ENCODE measurements around the gene IFITM1. TPM values are rescaled to one million over a fixed set of nuclear protein-coding genes. Genes with fewer than 3 reads are reported as not detected.

Gene IFITM1
- total and polyA plus RNA-seq, 2 of the 8 experiments (the other 6 are each of a cell fraction or from before 2014, with no cell fraction given) = 394 to 1,464 TPM

DNA sequence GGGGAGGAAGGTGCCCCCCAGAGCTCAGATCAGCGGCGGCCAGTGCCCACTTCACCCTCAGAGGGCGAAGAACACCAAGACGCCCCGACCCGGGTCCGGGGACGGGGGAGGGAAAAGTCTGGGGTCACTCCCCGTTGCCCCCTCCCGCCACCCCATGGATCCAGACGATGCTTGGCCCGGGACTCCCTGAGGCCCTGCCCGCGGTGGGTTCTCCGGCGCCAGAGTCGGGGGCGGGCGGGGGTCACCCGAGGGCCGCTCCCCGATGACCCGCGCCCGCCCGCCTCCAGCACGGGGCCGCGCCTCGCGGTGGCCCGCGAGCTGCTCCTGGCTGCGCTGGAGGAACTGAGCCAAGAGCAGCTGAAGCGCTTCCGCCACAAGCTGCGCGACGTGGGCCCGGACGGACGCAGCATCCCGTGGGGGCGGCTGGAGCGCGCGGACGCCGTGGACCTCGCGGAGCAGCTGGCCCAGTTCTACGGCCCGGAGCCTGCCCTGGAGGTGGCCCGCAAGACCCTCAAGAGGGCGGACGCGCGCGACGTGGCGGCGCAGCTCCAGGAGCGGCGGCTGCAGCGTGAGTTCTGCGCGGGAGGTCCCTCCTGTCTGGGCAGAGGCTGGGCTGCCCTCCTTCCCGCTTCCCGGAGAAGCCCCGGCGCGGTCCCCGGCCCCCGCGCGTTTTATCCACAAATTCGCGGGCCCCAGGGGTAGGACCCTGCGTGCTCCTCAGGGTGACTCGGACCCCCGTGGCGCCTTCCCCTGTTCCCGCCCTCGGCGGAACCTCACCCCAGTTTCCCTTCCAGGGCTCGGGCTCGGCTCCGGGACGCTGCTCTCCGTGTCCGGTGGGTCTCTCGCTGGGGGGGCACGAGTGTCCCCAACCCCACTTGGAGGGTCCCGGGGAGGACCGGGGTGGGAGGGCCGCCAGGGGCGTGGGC, 34.5 kb upstream of the IFITM1 start:
- ChIA-PET POLR2A (ENCODE audit: partially characterized antibody) (interaction anchor here (0.6 to 1.9 kb wide), 9 partner anchors 8 to 89 kb away, joined by 3 to 6 read pairs (median 4); partner anchors contain the start of genes BET1L, IFITM5, PGGHG and RIC8A), CTCF (ENCODE audit: partially characterized antibody) (interaction anchor here (0.6 to 8.6 kb wide), 6 partner anchors 8 to 84 kb away, joined by 3 to 88 read pairs (median 3); no protein-coding TSS in a partner anchor)
- Histone ChIP-seq H2AFZ (ENCODE audit: low read length) (no peak overlapping the region), H3K23me2 (ENCODE audit: low read depth, low read length) (no peaks in the 10 kb centered on the region), H3K14ac (ENCODE audit: insufficient read length) (no peak overlapping the region), H2BK20ac (ENCODE audit: low read length) (no peak overlapping the region), H4K91ac (replicated peaks; ENCODE audit: insufficient read length, low read length) (no peak overlapping the region), H3K36me3 (ENCODE audit: control insufficient read depth in 2 of 4, insufficient read depth in 4 of 4, low read length in 3 of 4) (no peaks in the 10 kb centered on the region), H2BK15ac (ENCODE audit: low read length) (no peak overlapping the region), H3K4ac (replicated peaks; ENCODE audit: insufficient read length, low read depth, low read length) (no peak overlapping the region), H2BK120ac (replicated peaks; ENCODE audit: low read depth, low read length) (no peak overlapping the region), H3K9me3 (ENCODE audit: insufficient read depth in 2 of 2, low read depth in 1 of 2, low read length in 1 of 2) (no peaks in the 10 kb centered on the region), H2BK12ac (ENCODE audit: low read depth, low read length) (no peak overlapping the region), H3K4me2 (ENCODE audit: insufficient read depth in 1 of 2, low read depth in 2 of 2, low read length in 2 of 2) (peak overlapping the region in 1 of 2 experiments; percentile 19; a peak in 1 of 4 replicates), H3K79me1 (ENCODE audit: low read depth, low read length) (no peaks in the 10 kb centered on the region), H3K4me3 (ENCODE audit: extremely low read depth in 1 of 4, insufficient read depth in 2 of 4, low read depth in 3 of 4, low read length in 4 of 4) (no peak overlapping the region), H3K4me1 (replicated peaks in 1 of 4; ENCODE audit: control insufficient read depth in 3 of 4, insufficient read depth in 4 of 4, low read length in 3 of 4) (peaks cover 0 to 4% (median under 1%) of the 10 kb centered on the region in 4 experiments; a peak in 5 of 7 replicates), H3K18ac (ENCODE audit: extremely low read depth, low read length) (no peak overlapping the region), H4K8ac (ENCODE audit: extremely low read depth, insufficient read depth, low read length) (peak overlapping the region; percentile 92), H2BK5ac (ENCODE audit: low read depth, low read length) (no peak overlapping the region), H2AK5ac (ENCODE audit: low read depth, low read length) (no peak overlapping the region), H4K20me1 (replicated peaks in 1 of 2; ENCODE audit: control insufficient read depth in 1 of 2, insufficient read depth in 2 of 2, low read length in 2 of 2) (no peaks in the 10 kb centered on the region), H4K5ac (ENCODE audit: insufficient read length, low read depth, low read length) (no peak overlapping the region), H3K27ac (ENCODE audit: low read depth, low read length) (no peak overlapping the region), H3K23ac (ENCODE audit: insufficient read length) (no peak overlapping the region), H3K56ac (replicated peaks; ENCODE audit: insufficient read length, low read depth, low read length) (no peak overlapping the region), H3K9ac (replicated peaks in 1 of 4; ENCODE audit: extremely low read depth in 1 of 4, low read depth in 3 of 4, low read length in 3 of 4) (no peak overlapping the region), H3K79me2 (ENCODE audit: control insufficient read depth in 1 of 2, insufficient read depth in 2 of 2, low read length in 2 of 2) (no peaks in the 10 kb centered on the region), H3K27me3 (replicated peaks in 1 of 4; ENCODE audit: control insufficient read depth in 3 of 4, extremely low read depth in 1 of 4, insufficient read depth in 3 of 4, low read length in 3 of 4) (peaks cover 0 to 3% (median 1%) of the 10 kb centered on the region in 4 experiments; a peak in 2 of 7 replicates)
- no peak for FAIRE-seq
- DNase-seq (ENCODE audit: low read depth in 1 of 2, low spot score in 2 of 2) = no peak
- 91% methylated on average over 34 of the region's 97 CpGs; no CpG with 5 or more reads in 1 of the 2 experiments for WGBS, 2 experiments (ENCODE audit: extremely low coverage in 1 of 2, insufficient coverage in 1 of 2, insufficient read length in 1 of 2, insufficient replicate concordance in 2 of 2, low coverage in 1 of 2, low lambda C conversion rate in 2 of 2, missing lambda C conversion rate in 1 of 2)
- TF ChIP-seq SUZ12 (IDR thresholded peaks at IDR 0.05; ENCODE audit: low read length) = no peak
- no peak for TF ChIP-seq SP1 (IDR thresholded peaks at IDR 0.05; ENCODE audit: low read depth, low read length)
- TF ChIP-seq SIN3A (conservative IDR thresholded peaks at IDR 0.05 in 1 of 2, IDR thresholded peaks at IDR 0.05 in 1 of 2; ENCODE audit: low read depth in 1 of 2, low read length in 2 of 2) = no peak
- TF ChIP-seq TBP (IDR thresholded peaks at IDR 0.05; ENCODE audit: low read depth, low read length) = no peak
- no peak for TF ChIP-seq BRCA1 (IDR thresholded peaks at IDR 0.05; ENCODE audit: low read depth, low read length)
- no peak for TF ChIP-seq SAP30 (IDR thresholded peaks at IDR 0.05; ENCODE audit: insufficient read depth, insufficient replicate concordance, low read length)
- no peak for TF ChIP-seq CBX8 (IDR thresholded peaks at IDR 0.05; ENCODE audit: borderline replicate concordance, low read depth, low read length)
- no peak for TF ChIP-seq MAX (IDR thresholded peaks at IDR 0.05)
- no peak for TF ChIP-seq CTBP2 (IDR thresholded peaks at IDR 0.05; ENCODE audit: borderline replicate concordance, insufficient read depth, insufficient read length, low read length)
- no peak for TF ChIP-seq RBBP5 (IDR thresholded peaks at IDR 0.05; ENCODE audit: borderline replicate concordance, low read depth, low read length)
